Activated CD8-positive, alpha-beta memory T cell treated with anti-CD3 and anti-CD28 coated beads, Interleukin-2, amount 50 U/mL, for 1 hour (primary cell): ENCODE data around the gene PSMC4.
A peak's percentile ranks its signal among the peaks of the same experiment; 100 is the strongest.

ENCODE experiments used
- DNase-seq: peaks from one replicate; pipeline ENCODE4 v3.0.0-alpha.2; 2020; ENCODE audit errors: extremely low read depth

PSMC4 gene

GRCh38 chr19:39970675-39971379 is at the start of gene PSMC4:
TSS of gene PSMC4 (plus strand) at chr19:39971165. CDS start at chr19:39971203, 38 bp downstream.
- DNase-seq: peak; percentile 95

- DNase-seq: no peak
Measured at GRCh38 chr19:39923862-39924261, 47.1 kb upstream of the PSMC4 start.

DNA sequence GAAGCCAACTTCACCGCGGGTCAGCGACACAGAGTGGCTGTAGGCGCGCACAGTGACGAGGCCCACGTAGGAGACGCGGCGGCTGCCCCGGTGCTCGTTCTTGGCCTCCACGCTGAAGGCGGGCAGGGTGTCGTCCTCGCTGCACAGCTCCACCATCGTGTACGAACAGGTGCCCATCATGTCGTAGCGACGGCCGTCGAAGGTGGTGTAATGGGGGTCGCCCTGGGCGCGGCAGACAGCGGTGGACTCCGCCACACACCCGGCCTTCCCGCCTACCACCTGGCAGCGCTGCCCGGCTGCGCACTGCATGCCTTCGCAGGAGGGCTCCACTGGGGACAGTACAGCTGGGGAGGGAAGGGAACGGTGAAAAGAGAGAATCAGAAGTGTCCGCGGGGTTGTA is 46.6 kb upstream of the PSMC4 start:
- DNase-seq: no peak

GRCh38 chr19:39924952-39925351 is 46.0 kb upstream of the PSMC4 start:
- DNase-seq: no peak

- DNase-seq: no peak
Measured at GRCh38 chr19:39926170-39926760, 44.7 kb upstream of the PSMC4 start.

DNA sequence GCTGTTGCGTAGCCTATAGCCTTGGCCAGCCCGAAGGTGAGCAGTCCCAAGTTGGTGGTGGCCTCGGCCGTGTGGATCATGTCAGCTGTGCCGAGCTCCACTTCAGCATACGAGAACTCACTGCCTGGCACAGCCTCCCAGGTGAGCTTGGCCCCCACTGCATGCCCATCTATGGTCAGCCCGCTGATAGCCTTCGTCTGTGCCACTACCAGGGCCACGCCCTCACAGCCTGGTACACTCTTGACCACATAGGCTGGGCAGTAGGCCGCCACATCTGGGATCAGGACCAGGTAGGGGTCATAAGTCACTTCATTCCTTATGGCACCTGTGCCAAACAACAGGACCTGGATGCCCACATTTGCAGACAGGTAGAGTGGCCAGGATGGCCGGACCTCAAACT is 43.9 kb upstream of the PSMC4 start:
- DNase-seq: no peak

DNA sequence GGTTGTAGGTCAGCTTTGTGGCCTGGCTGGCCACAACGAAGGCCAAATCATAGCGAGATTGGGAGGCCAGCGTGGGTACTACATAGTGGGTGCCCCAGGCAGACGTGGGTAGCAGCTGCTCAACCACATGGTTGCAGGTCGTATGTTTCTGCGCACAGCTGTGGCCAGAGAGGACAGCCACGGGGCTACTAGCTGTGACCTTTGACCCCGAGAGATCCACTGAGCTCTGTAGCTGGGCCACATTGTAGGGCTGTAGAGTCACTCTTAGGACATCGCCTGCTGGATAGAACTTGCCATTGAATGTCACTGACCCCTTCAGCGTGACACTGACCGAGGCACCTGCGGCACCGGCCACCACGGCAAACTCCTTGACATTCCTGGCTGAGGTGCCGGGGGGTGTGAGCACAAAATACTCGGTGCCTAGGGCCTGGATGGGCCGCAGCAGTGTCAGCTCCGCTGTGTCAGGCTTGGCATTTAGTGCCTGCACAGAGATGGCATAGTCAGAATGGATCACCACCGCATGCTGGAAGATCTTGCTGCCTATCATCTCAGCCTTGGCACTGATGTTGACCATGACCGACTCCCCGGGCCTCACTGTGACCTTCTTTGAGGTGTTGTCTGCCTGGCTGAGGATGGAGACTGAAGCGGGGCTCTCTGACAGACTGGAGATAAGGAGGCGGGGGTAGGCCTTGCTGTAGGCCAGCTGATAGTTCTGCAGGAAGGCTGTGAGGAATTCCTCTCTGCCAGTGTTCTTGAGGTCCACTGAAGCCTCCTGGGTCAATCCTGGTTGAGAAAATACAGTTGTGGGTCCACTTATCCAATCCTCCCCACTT is 43.2 kb upstream of the PSMC4 start:
- DNase-seq: no peak

- DNase-seq: no peak
Measured at GRCh38 chr19:39928357-39928725, 42.6 kb upstream of the PSMC4 start.

- DNase-seq: no peak
Measured at GRCh38 chr19:39929750-39930149, 41.2 kb upstream of the PSMC4 start.

- no peak for DNase-seq
Measured at GRCh38 chr19:39934584-39935363, 36.2 kb upstream of the PSMC4 start, which contains the start of gene FCGBP. TSS of gene FCGBP (minus strand) at chr19:39934634.

DNA sequence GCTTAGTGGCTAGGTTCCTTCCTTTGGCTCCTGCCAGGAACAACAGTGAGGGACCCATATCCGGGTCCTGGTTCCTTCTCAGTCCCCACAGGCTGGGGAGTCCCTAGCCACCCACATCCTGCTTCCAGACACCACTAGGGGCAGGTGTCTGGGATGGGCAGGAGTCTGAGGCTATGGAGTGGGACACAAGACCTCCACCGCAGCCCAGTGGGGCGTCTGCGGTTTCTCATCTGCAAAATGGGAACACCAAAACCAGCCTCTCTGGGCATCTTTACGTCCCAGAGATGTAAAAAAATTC is 35.7 kb upstream of the PSMC4 start:
- no peak for DNase-seq

DNA sequence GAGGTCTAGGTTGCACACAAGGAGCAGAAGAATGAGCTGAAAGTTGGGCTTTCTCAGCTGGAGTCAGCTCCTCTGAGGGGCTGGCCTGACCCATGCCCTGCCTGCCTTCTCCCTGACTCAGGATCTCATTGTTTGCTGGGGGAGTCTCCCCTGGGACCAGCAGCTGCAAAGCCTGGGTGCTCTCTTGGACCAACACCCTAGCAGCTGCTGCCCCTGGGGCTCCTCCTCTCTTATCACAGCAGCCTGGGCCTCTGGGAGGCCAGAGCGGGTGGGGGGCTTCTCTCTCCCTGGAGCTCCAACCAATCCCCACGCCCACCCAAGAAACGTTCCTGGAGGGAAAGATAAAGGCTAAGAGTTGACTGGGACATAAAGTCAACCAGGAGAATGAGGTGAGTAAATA is 34.9 kb upstream of the PSMC4 start:
- DNase-seq: no peak

- no peak for DNase-seq
Measured at GRCh38 chr19:39936622-39937021, 34.3 kb upstream of the PSMC4 start.

DNA sequence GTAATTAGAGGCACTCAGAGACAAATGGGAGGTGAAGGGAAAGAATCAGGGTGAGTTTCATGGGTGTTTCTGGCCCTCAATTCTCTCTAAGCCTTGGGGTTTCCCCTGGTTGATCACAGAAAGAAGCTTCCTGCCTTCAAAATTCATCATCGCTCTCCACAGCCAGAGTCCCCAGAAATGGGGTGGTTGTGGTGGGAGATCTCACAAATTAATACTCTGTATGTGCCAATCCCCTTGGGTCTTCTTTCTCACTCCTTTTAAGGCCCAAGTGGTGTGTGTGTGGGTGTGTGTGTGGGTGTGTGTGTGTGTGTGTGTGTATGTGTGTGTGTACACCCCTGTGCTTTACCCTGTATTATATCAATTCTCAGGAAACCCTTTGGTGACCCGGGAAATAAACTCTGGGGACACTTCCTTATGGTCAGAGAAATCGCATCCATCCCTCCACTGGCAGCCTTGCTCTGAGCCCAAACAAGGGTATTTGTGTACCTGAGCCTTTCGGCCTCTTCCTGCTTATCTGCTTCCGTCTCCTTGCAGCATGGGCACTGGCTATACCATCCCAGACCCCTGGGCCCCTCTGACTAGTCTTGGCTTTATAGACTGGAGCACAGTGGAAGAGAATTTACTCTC is 33.8 kb upstream of the PSMC4 start:
- peak; percentile 18 for DNase-seq

DNA sequence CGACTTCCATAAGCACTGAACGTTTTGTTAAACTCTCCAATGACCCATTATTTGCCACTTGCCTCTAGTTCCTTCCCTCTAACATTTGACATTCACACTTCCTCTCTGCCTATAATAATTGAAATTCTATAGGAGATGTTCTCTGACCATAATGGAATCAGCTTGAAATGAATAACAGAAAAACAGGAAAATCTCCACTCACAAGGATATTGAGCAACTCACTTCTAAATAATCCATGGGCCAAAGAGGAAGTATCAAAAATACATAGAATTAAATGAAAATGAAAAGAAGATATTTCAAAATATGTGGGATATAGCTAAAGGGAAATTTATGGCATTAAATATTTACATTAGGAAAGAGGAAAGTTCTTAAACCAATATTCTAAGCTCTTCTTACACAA is 33.2 kb upstream of the PSMC4 start:
- DNase-seq: no peak

DNA sequence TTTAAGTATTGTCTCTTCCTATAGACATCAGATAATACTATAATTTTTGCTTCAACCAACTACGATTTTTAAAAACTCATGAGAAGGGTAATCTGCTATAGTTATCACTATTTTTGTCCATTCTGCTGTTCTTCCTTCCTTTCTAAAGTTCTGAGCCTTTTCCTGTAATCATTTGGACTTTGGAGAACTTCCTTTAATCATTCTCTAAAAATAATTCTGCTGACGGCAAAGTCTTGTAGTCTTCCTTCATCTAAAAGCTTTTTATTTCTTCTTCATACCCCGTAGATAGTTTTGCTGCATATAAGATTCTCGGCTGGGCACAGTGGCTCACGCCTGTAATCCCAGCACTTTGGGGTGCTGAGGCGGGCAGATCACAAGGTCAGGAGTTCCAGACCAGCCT is 31.4 kb upstream of the PSMC4 start:
- DNase-seq: no peak

DNA sequence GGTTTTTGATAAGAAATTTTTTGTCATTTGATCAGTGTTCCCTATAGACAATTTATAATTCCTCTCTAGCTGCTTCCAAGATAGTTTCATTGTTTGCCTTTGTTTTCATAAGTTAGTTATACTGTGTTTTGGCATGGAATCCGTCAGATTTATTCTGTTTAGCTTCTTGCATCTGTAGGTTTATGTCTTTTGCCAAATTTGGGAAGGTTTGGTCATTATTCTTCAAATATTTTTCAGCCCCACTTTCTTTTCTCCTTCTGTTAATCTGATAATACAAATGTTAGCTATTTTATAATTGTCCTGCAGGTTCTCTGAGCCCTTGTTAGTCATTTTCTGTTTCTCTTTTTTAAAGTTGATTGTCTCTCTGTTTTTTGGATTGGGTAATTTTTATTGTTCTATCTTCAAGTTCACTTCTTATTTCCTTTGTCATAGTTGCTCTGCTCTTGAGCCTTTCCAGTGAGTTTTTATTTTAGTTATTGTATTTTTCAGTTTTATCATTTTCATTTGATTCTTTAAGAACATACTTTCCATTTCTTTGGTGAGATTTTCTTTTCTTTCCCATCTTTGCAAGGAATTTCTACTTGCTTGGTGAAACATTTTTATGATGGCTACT is 30.6 kb upstream of the PSMC4 start:
- DNase-seq: no peak

- DNase-seq: no peak
Measured at GRCh38 chr19:39941151-39941550, 29.8 kb upstream of the PSMC4 start.

- peak; percentile 17 for DNase-seq
Measured at GRCh38 chr19:39941615-39942365, 29.2 kb upstream of the PSMC4 start.

- DNase-seq: no peak
Measured at GRCh38 chr19:39942366-39942730, 28.6 kb upstream of the PSMC4 start.

DNA sequence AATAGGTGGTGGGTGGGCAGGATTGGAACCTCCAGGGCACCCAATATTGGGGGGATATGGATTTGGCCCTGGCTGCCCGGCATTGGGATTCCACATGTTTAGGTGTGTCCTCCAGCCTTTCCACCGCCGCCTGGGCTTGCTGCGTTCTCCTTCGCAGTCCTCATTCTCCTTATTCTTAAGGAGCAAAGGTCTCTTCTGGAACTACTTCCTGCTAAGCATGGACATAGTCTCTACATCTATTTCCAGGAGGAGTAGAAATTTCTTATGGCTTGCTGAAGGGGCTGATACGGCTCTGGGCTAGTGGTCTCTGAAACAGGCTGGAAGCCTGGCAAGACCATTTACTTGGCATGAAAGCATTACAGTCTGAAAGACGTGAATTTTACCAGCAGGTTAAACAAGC is 27.4 kb upstream of the PSMC4 start:
- DNase-seq: no peak
